OCI-LY3 (cell line): ENCODE measurements around the gene SPATC1L.

ENCODE experiments used
- EZH2phosphoT487 ChIP-seq: fragments of 200-600 bp; shearing (Covaris generic); IDR thresholded peaks from 2 replicates; pipeline ENCODE4 v1.6.1; 2018; ENCODE audit warnings: antibody characterized with exemption, mixed run types, low read depth
- TF ChIP-seq, protein P1 (sequence below): fragments of 200-600, 300-600 bp; sonication (generic); IDR thresholded peaks from 2 replicates; pipeline ENCODE4 v1.5.1; 2014; ENCODE audit warnings: antibody characterized with exemption, low read length, low read depth

- TF ChIP-seq, protein P1, sequence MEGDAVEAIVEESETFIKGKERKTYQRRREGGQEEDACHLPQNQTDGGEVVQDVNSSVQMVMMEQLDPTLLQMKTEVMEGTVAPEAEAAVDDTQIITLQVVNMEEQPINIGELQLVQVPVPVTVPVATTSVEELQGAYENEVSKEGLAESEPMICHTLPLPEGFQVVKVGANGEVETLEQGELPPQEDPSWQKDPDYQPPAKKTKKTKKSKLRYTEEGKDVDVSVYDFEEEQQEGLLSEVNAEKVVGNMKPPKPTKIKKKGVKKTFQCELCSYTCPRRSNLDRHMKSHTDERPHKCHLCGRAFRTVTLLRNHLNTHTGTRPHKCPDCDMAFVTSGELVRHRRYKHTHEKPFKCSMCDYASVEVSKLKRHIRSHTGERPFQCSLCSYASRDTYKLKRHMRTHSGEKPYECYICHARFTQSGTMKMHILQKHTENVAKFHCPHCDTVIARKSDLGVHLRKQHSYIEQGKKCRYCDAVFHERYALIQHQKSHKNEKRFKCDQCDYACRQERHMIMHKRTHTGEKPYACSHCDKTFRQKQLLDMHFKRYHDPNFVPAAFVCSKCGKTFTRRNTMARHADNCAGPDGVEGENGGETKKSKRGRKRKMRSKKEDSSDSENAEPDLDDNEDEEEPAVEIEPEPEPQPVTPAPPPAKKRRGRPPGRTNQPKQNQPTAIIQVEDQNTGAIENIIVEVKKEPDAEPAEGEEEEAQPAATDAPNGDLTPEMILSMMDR = no peak
- TF ChIP-seq EZH2phosphoT487 = no peak
These were observed 64.5 kb downstream of the SPATC1L start for GRCh38 chr21:46119637-46120271.
